ENCODE data around the gene DENND5B. TPM values are rescaled to one million over a fixed set of nuclear protein-coding genes. Genes with fewer than 3 reads are reported as not detected.

DENND5B gene
- polyA plus RNA-seq = 10 to 100 TPM in 1 of 4 donors, 1 to 10 TPM in 3; 4.1 to 36.9 (median 8.2) TPM
- long read RNA-seq, donor 1, partial matches to known transcripts = 5 of 5 reads
- long read RNA-seq, donor 1, other reads (novel, unspliced or antisense) = 0 of 5 reads
- long read RNA-seq, donor 2, partial matches to known transcripts = 6 of 6 reads
- long read RNA-seq, donor 2, other reads (novel, unspliced or antisense) = 0 of 6 reads
- long read RNA-seq, donor 3, partial matches to known transcripts = 11 of 11 reads
- long read RNA-seq, donor 3, other reads (novel, unspliced or antisense) = 0 of 11 reads
- long read RNA-seq, donor 4 = 0 reads
- long read RNA-seq, donor 5 = 0 reads
- long read RNA-seq, donor 6 = 0 reads
- long read RNA-seq, donor 7 = 0 reads
- long read RNA-seq, donor 8 = 0 reads
- long read RNA-seq, donor 9 = 0 reads
- long read RNA-seq, donor 10 = 0 reads

DNA sequence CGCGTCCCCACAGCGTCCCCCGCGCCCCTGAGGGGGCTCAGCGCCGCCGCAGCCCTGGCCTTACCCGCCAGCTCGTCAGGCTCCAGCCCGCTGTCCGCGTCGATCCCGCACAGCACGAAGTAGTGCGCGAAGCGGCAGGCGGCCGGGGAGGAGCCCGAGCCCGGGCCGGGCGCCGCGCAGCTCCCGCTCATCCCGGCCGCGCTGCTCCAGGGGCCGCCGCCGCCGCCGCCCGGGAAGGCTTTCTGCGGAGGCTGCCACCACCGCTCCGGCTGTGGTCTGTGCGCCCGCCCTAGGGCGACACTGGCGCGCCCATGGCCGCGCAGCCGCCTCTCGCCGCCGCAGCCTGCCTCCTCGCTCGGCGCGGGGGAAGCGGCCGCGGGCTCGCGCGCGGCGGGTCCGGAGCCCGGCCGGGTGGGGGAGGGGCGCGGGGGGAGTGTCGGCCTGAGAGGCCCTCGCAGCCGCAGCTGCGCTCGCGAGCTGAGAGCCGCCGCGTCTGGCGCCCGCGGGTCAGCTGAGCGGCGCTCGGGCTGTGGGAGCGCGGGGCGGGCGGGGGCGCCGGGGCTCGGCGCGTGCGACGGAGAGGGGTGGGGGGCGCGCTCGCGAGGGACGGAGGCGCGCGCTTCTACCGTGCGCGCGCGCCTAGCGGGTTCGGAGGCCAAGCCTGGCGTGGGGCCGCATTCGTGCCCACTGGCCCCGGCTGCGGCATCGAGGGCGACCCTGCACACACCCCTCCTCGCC lies at the start of gene DENND5B:
DENND5B (minus strand) TSS at position 495 of the 738 bp plus-strand sequence; CDS start at position 191, 304 bp downstream.
- H3K36me3 ChIP-seq (ENCODE audit: control insufficient read depth in 3 of 3, insufficient read depth in 2 of 3, low read depth in 1 of 3, low read length in 3 of 3) = peaks cover 0 to 4% (median 0%) of the 10 kb centered on the region in 3 donors
- no peaks in the 10 kb centered on the region for H3K9me3 ChIP-seq (ENCODE audit: control insufficient read depth in 2 of 2, insufficient read depth in 1 of 2, low read depth in 1 of 2, low read length in 1 of 2)
- H3K4me3 ChIP-seq (ENCODE audit: low read depth in 1 of 3, low read length in 3 of 3) = peak within 1 kb of the TSS; percentile 83 to 98 (median 94)
- no peaks in the 10 kb centered on the region for H3K27me3 ChIP-seq (ENCODE audit: control insufficient read depth in 3 of 3, insufficient read depth in 3 of 3, low read length in 3 of 3)
- peak within 1 kb of the TSS; percentile 95 to 99 (median 96) for H3K27ac ChIP-seq (ENCODE audit: low read depth in 1 of 3, low read length in 2 of 3)
- WGBS, 3 donors = 1% methylated on average over 54 to 117 of the region's 117 CpGs
- H3K4me1 ChIP-seq (ENCODE audit: control insufficient read depth in 3 of 3, insufficient read depth in 2 of 3, low read depth in 1 of 3, low read length in 2 of 3) = peaks cover 0 to 19% (median 4%) of the 10 kb centered on the region in 3 donors
- DNase-seq = peak; percentile 58 to 88
- FAIRE-seq = no peak

GRCh38 chr12:31634620-31635019 lies 43.7 kb upstream of the DENND5B start:
- Histone ChIP-seq H3K27me3 (ENCODE audit: control insufficient read depth in 3 of 3, insufficient read depth in 3 of 3, low read length in 3 of 3) (no peaks in the 10 kb centered on the region), H3K4me1 (ENCODE audit: control insufficient read depth in 3 of 3, insufficient read depth in 2 of 3, low read depth in 1 of 3, low read length in 2 of 3) (peaks cover 0 to 7% (median 0%) of the 10 kb centered on the region in 3 donors), H3K36me3 (ENCODE audit: control insufficient read depth in 3 of 3, insufficient read depth in 2 of 3, low read depth in 1 of 3, low read length in 3 of 3) (no peaks in the 10 kb centered on the region), H3K4me3 (ENCODE audit: low read depth in 1 of 3, low read length in 3 of 3) (no peak overlapping the region), H3K27ac (ENCODE audit: low read depth in 1 of 3, low read length in 2 of 3) (no peak overlapping the region), H3K9me3 (ENCODE audit: control insufficient read depth in 2 of 2, insufficient read depth in 1 of 2, low read depth in 1 of 2, low read length in 1 of 2) (no peaks in the 10 kb centered on the region)
- FAIRE-seq (no peak), DNase-seq (no peak)
- WGBS, 3 donors = 80 to 86% (median 86%) methylated on average over 1 of the region's 1 CpG

DNA sequence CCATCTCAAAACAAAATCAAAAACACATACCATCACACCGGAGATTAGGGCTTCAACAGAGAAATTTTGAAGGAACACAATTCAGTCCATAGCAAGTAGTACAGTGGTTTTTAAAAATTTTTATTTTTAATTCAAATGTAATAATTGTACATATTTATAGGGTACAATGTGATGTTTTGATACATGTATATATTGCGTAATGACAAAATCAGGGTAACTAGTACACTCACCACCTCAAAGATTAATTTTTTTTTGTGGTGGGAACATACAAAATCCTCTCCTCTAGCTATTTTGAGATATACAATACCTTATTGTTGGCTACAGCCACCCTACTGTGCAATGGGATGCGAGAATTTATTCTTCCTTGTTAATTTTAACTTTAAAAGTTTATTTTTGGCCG lies 42.5 kb upstream of the DENND5B start:
- Histone ChIP-seq H3K27ac (ENCODE audit: low read depth in 1 of 3, low read length in 2 of 3) (no peak overlapping the region), H3K4me3 (ENCODE audit: low read depth in 1 of 3, low read length in 3 of 3) (no peak overlapping the region), H3K4me1 (ENCODE audit: control insufficient read depth in 3 of 3, insufficient read depth in 2 of 3, low read depth in 1 of 3, low read length in 2 of 3) (peaks cover 0 to 12% (median 0%) of the 10 kb centered on the region in 3 donors), H3K27me3 (ENCODE audit: control insufficient read depth in 3 of 3, insufficient read depth in 3 of 3, low read length in 3 of 3) (no peaks in the 10 kb centered on the region), H3K9me3 (ENCODE audit: control insufficient read depth in 2 of 2, insufficient read depth in 1 of 2, low read depth in 1 of 2, low read length in 1 of 2) (no peaks in the 10 kb centered on the region), H3K36me3 (ENCODE audit: control insufficient read depth in 3 of 3, insufficient read depth in 2 of 3, low read depth in 1 of 3, low read length in 3 of 3) (no peaks in the 10 kb centered on the region)
- WGBS, 3 donors = 88 to 95% (median 93%) methylated on average over 4 of the region's 4 CpGs
- FAIRE-seq (no peak), DNase-seq (no peak)

GRCh38 chr12:31631809-31632208 lies 40.9 kb upstream of the DENND5B start:
- Histone ChIP-seq H3K27me3 (ENCODE audit: control insufficient read depth in 3 of 3, insufficient read depth in 3 of 3, low read length in 3 of 3) (no peaks in the 10 kb centered on the region), H3K4me1 (ENCODE audit: control insufficient read depth in 3 of 3, insufficient read depth in 2 of 3, low read depth in 1 of 3, low read length in 2 of 3) (peaks cover 0 to 12% (median 0%) of the 10 kb centered on the region in 3 donors), H3K4me3 (ENCODE audit: low read depth in 1 of 3, low read length in 3 of 3) (no peak overlapping the region), H3K36me3 (ENCODE audit: control insufficient read depth in 3 of 3, insufficient read depth in 2 of 3, low read depth in 1 of 3, low read length in 3 of 3) (no peaks in the 10 kb centered on the region), H3K27ac (ENCODE audit: low read depth in 1 of 3, low read length in 2 of 3) (no peak overlapping the region), H3K9me3 (ENCODE audit: control insufficient read depth in 2 of 2, insufficient read depth in 1 of 2, low read depth in 1 of 2, low read length in 1 of 2) (no peaks in the 10 kb centered on the region)
- FAIRE-seq (no peak), DNase-seq (no peak)
- 87 to 96% (median 89%) methylated on average over 12 of the region's 12 CpGs for WGBS, 3 donors

GRCh38 chr12:31631023-31631724 lies 40.2 kb upstream of the DENND5B start:
- Histone ChIP-seq H3K9me3 (ENCODE audit: control insufficient read depth in 2 of 2, insufficient read depth in 1 of 2, low read depth in 1 of 2, low read length in 1 of 2) (no peaks in the 10 kb centered on the region), H3K4me3 (ENCODE audit: low read depth in 1 of 3, low read length in 3 of 3) (no peak overlapping the region), H3K27ac (ENCODE audit: low read depth in 1 of 3, low read length in 2 of 3) (no peak overlapping the region), H3K27me3 (ENCODE audit: control insufficient read depth in 3 of 3, insufficient read depth in 3 of 3, low read length in 3 of 3) (no peaks in the 10 kb centered on the region), H3K4me1 (ENCODE audit: control insufficient read depth in 3 of 3, insufficient read depth in 2 of 3, low read depth in 1 of 3, low read length in 2 of 3) (peaks cover 0 to 12% (median 0%) of the 10 kb centered on the region in 3 donors), H3K36me3 (ENCODE audit: control insufficient read depth in 3 of 3, insufficient read depth in 2 of 3, low read depth in 1 of 3, low read length in 3 of 3) (no peaks in the 10 kb centered on the region)
- 71 to 86% (median 79%) methylated on average over 6 of the region's 6 CpGs for WGBS, 3 donors
- no peak for DNase-seq
- FAIRE-seq = no peak

DNA sequence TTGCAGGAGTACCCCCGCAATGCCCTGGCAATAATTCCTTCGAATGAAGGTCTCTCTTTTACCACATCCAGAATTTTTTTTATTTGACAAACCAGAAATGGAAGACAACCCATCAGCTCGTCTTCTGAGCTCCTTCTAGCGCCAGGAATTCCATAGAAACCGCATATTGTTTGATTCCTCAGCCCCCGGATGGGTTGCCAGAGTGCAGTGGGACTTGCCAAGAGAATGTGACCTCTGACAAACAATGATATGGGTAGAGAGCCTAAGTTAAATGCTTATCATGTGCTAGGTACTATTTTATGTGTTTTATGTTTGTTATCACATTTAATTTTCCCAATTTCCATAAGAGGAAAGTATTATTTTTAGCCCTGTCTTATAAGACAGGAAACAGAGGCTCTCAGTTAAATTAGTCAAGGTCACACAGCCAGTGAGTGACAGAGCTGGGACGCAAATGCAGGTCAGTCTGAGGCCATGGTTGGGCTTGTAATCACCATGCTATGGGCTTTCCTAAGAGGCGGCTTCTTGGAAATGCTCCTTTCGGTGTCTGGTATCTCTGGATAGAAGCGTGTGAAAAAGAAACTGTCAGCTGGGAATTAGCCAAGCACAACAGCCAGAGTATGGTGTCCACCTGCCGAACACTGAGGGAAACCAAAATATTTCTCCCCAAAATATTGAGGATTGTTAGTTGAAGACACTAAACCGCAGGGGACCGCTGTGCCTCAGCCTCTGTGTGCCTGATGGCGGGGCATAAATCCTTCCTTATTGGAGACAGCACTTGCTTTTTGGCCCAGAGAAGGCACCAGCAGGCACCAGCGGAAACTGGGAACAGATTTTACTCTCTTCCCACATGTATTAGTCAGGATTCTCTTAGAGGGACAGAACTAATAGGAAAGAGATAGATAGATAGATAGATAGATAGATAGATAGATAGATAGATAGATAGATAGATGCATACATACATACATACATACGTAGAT lies 39.1 kb upstream of the DENND5B start:
- 67 to 78% (median 70%) methylated on average over 16 of the region's 16 CpGs for WGBS, 3 donors
- FAIRE-seq (no peak), DNase-seq (no peak)
- Histone ChIP-seq H3K27ac (ENCODE audit: low read depth in 1 of 3, low read length in 2 of 3) (no peak overlapping the region), H3K4me1 (ENCODE audit: control insufficient read depth in 3 of 3, insufficient read depth in 2 of 3, low read depth in 1 of 3, low read length in 2 of 3) (peaks cover 0 to 12% (median 0%) of the 10 kb centered on the region in 3 donors), H3K27me3 (ENCODE audit: control insufficient read depth in 3 of 3, insufficient read depth in 3 of 3, low read length in 3 of 3) (no peaks in the 10 kb centered on the region), H3K4me3 (ENCODE audit: low read depth in 1 of 3, low read length in 3 of 3) (no peak overlapping the region), H3K36me3 (ENCODE audit: control insufficient read depth in 3 of 3, insufficient read depth in 2 of 3, low read depth in 1 of 3, low read length in 3 of 3) (no peaks in the 10 kb centered on the region), H3K9me3 (ENCODE audit: control insufficient read depth in 2 of 2, insufficient read depth in 1 of 2, low read depth in 1 of 2, low read length in 1 of 2) (no peaks in the 10 kb centered on the region)

GRCh38 chr12:31627456-31628054 lies 36.6 kb upstream of the DENND5B start:
- H3K4me1 ChIP-seq (ENCODE audit: control insufficient read depth in 3 of 3, insufficient read depth in 2 of 3, low read depth in 1 of 3, low read length in 2 of 3) = peaks cover 0 to 12% (median 0%) of the 10 kb centered on the region in 3 donors
- FAIRE-seq (no peak), DNase-seq (no peak)
- no peak overlapping the region for H3K27ac ChIP-seq (ENCODE audit: low read depth in 1 of 3, low read length in 2 of 3)
- H3K27me3 ChIP-seq (ENCODE audit: control insufficient read depth in 3 of 3, insufficient read depth in 3 of 3, low read length in 3 of 3) = no peaks in the 10 kb centered on the region
- no peaks in the 10 kb centered on the region for H3K36me3 ChIP-seq (ENCODE audit: control insufficient read depth in 3 of 3, insufficient read depth in 2 of 3, low read depth in 1 of 3, low read length in 3 of 3)
- 78 to 93% (median 88%) methylated on average over 5 of the region's 5 CpGs for WGBS, 3 donors
- no peak overlapping the region for H3K4me3 ChIP-seq (ENCODE audit: low read depth in 1 of 3, low read length in 3 of 3)
- no peaks in the 10 kb centered on the region for H3K9me3 ChIP-seq (ENCODE audit: control insufficient read depth in 2 of 2, insufficient read depth in 1 of 2, low read depth in 1 of 2, low read length in 1 of 2)

Data from small intestine (tissue), 16 donors.